ENCODE measurements around the gene PHKG2.
A peak's percentile ranks its signal among the peaks of the same experiment; 100 is the strongest.

The PHKG2 gene

GRCh38 chr16:30786115-30786935, 38.1 kb downstream of the PHKG2 start:
- TF ChIP-seq POLR2A (IDR thresholded peaks at IDR 0.05; ENCODE audit: extremely low read depth, insufficient read length) (no peak), MAX (IDR thresholded peaks at IDR 0.05; ENCODE audit: low read depth, low read length) (no peak; the same call in 1 of the 2 replicates), MYC (IDR thresholded peaks at IDR 0.05; ENCODE audit: low read depth, low read length) (no peak), CTCF (IDR thresholded peaks at IDR 0.05; ENCODE audit: low read depth, low read length) (no peak)
- DNase-seq (ENCODE audit: low read depth): peak; percentile 62
- H3K4me3 ChIP-seq (ENCODE audit: low read depth, low read length): peak overlapping the region; percentile 74

- DNase-seq (ENCODE audit: low read depth): peak; percentile 61
- 0 out of 2 replicates have a peak, but pooled peaks have one; percentile 5 for TF ChIP-seq MAX (IDR thresholded peaks at IDR 0.05; ENCODE audit: low read depth, low read length)
- TF ChIP-seq MYC (IDR thresholded peaks at IDR 0.05; ENCODE audit: low read depth, low read length): no peak
- peak within 1 kb of the TSS; percentile 74 for H3K4me3 ChIP-seq (ENCODE audit: low read depth, low read length)
Observed at GRCh38 chr16:30786936-30787612, 38.8 kb downstream of the PHKG2 start, which contains the start of gene ZNF629. Gene ZNF629, minus strand, starts transcription at chr16:30787205. Its CDS starts 2,723 bp downstream, at chr16:30784482.

GRCh38 chr16:30787613-30788378, 39.6 kb downstream of the PHKG2 start:
- H3K4me3 ChIP-seq (ENCODE audit: low read depth, low read length): peak overlapping the region; percentile 74
- TF ChIP-seq MYC (IDR thresholded peaks at IDR 0.05; ENCODE audit: low read depth, low read length): no peak
- no peak for TF ChIP-seq MAX (IDR thresholded peaks at IDR 0.05; ENCODE audit: low read depth, low read length)
- no peak for TF ChIP-seq CTCF (IDR thresholded peaks at IDR 0.05; ENCODE audit: low read depth, low read length)
- TF ChIP-seq POLR2A (IDR thresholded peaks at IDR 0.05; ENCODE audit: extremely low read depth, insufficient read length): no peak
- DNase-seq (ENCODE audit: low read depth): no peak

- no peak for DNase-seq (ENCODE audit: low read depth)
- no peak for TF ChIP-seq MYC (IDR thresholded peaks at IDR 0.05; ENCODE audit: low read depth, low read length)
- TF ChIP-seq CTCF (IDR thresholded peaks at IDR 0.05; ENCODE audit: low read depth, low read length): no peak
- no peak for TF ChIP-seq MAX (IDR thresholded peaks at IDR 0.05; ENCODE audit: low read depth, low read length)
- no peak for TF ChIP-seq POLR2A (IDR thresholded peaks at IDR 0.05; ENCODE audit: extremely low read depth, insufficient read length)
- H3K4me3 ChIP-seq (ENCODE audit: low read depth, low read length): no peak overlapping the region
Observed at GRCh38 chr16:30793508-30794069, 45.4 kb downstream of the PHKG2 start.

- TF ChIP-seq MYC (IDR thresholded peaks at IDR 0.05; ENCODE audit: low read depth, low read length) (no peak), CTCF (IDR thresholded peaks at IDR 0.05; ENCODE audit: low read depth, low read length) (no peak), POLR2A (IDR thresholded peaks at IDR 0.05; ENCODE audit: extremely low read depth, insufficient read length) (no peak), MAX (IDR thresholded peaks at IDR 0.05; ENCODE audit: low read depth, low read length) (no peak)
- no peak overlapping the region for H3K4me3 ChIP-seq (ENCODE audit: low read depth, low read length)
- no peak for DNase-seq (ENCODE audit: low read depth)
Observed at GRCh38 chr16:30794634-30795033, 46.4 kb downstream of the PHKG2 start.

Measured in NB4 (cell line).